ENCODE measurements around the gene NPY1R.

DNA sequence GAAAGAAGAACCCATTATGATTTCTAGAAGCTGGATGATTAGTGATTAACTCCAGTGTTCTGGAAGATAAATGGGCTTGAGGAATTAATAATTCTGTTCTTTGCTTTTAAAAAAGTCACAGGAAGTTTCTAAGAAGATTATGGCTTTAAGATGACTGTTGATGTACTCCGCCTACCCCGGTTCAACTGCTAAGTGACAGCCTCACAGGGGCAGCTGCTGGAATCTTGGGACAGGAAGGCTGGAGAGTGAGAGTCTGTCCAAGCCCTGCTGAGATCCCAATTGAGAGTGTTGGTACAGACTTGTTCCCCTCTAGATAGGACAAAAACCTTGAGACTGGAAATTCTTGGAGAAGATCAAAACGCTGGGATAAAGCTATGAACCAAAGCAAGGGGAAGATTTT lies 37.3 kb downstream of the NPY1R start:
- no peak for TF ChIP-seq CTCF (IDR thresholded peaks at IDR 0.05)
- no peak for TF ChIP-seq POLR2A (IDR thresholded peaks at IDR 0.05)

All from thyroid gland (tissue), 4 donors.